ENCODE data around the gene APOBEC3G. TPM values are rescaled to one million over a fixed set of nuclear protein-coding genes. Genes with fewer than 3 reads are reported as not detected.
A peak's percentile ranks its signal among the peaks of the same experiment; 100 is the strongest.

APOBEC3G gene
- total and polyA plus RNA-seq, 2 of the 13 experiments (the other 11 are each of a cell fraction or from before 2014, with no cell fraction given): 3.2 to 4.1 TPM

GRCh38 chr22:39130892-39131855 lies 54.1 kb downstream of the APOBEC3G start:
- H2AFZ ChIP-seq (ENCODE audit: low read length): no peak overlapping the region
- peak; percentile 48 for FAIRE-seq
- no peaks in the 10 kb centered on the region for H3K36me3 ChIP-seq (replicated peaks in 1 of 2; ENCODE audit: control insufficient read depth in 1 of 2, insufficient read depth in 2 of 2, low read length in 2 of 2)
- H3K27me3 ChIP-seq (ENCODE audit: control insufficient read depth in 1 of 2, insufficient read depth in 2 of 2, low read length in 2 of 2): 0 out of 5 replicates have a peak, but pooled peaks cover 0 to 2% of the 10 kb centered on the region in 2 experiments
- 17% methylated on average over 19 of the region's 24 CpGs for WGBS (ENCODE audit: low lambda C conversion rate)
- no TSS peak for BruUV-seq (replicated peaks)
- ChIA-PET POLR2A (interaction anchor here (0.7 kb wide), 1 partner anchor 18 kb away, joined by 3 read pairs; no protein-coding TSS in a partner anchor), CTCF (ENCODE audit: low intra/inter-chr PET ratio, low total read pairs) (no interaction called here)
- no peak overlapping the region for H3K27ac ChIP-seq (ENCODE audit: extremely low read length, insufficient read depth, low read length)
- ATAC-seq: peak; percentile 49
- no peaks in the 10 kb centered on the region for H3K9me3 ChIP-seq (ENCODE audit: low read length)
- H4K20me1 ChIP-seq (ENCODE audit: insufficient read depth, low read length): no peaks in the 10 kb centered on the region
- peak; percentile 59 for DNase-seq (ENCODE audit: low spot score)
- H3K4me3 ChIP-seq (replicated peaks in 1 of 3; ENCODE audit: insufficient read depth in 1 of 3, low read depth in 2 of 3, low read length in 3 of 3): peak overlapping the region in 2 of 3 experiments; percentile 15 to 48; a peak in 3 of 6 replicates
- H3K9ac ChIP-seq (ENCODE audit: insufficient read depth, low read depth, low read length): peak overlapping the region; percentile 12; the same call in 1 of the 2 replicates
- peaks cover 48% of the 10 kb centered on the region for H3K4me1 ChIP-seq (ENCODE audit: insufficient read depth, low read length)
- no peaks in the 10 kb centered on the region for H3K79me2 ChIP-seq (ENCODE audit: insufficient read depth, low read length)
- in situ Hi-C loops (cut with HindIII; ENCODE audit: extremely low pct_ligation_motif_present, low pct_unique_long_range_greater_than_20kb): no loop called here
- intact Hi-C loops (cut with micrococcal nuclease; ENCODE audit: unreplicated experiment): no loop called here
- peak overlapping the region; percentile 69 for H3K4me2 ChIP-seq (ENCODE audit: low read depth, low read length)
- TF ChIP-seq BCL6 (CRISPR knock-in tag; IDR thresholded peaks at IDR 0.05) (peak; percentile 81), ZNF441 (CRISPR knock-in tag; IDR thresholded peaks at IDR 0.05; ENCODE audit: borderline replicate concordance) (no peak), SAP130 (CRISPR knock-in tag; IDR thresholded peaks at IDR 0.05; ENCODE audit: low read depth) (peak; percentile 27; the same call in 1 of the 2 replicates), FOXP1 (IDR thresholded peaks at IDR 0.05) (no peak), FOXP1 (CRISPR knock-in tag; IDR thresholded peaks at IDR 0.05) (no peak), ZNF639 (CRISPR knock-in tag; conservative IDR thresholded peaks at IDR 0.05) (no peak), HNF4A (CRISPR knock-in tag; IDR thresholded peaks at IDR 0.05) (peak; percentile 25; the same call in 1 of the 2 replicates), THAP8 (CRISPR knock-in tag; IDR thresholded peaks at IDR 0.05; ENCODE audit: borderline replicate concordance) (no peak), TFDP1 (CRISPR knock-in tag; IDR thresholded peaks at IDR 0.05; ENCODE audit: borderline replicate concordance) (peak; percentile 56; the same call in 1 of the 2 replicates), ZSCAN25 (CRISPR knock-in tag; IDR thresholded peaks at IDR 0.05) (no peak), ZNF768 (CRISPR knock-in tag; IDR thresholded peaks at IDR 0.05) (0 out of 2 replicates have a peak, but pooled peaks have one; percentile 19), ZNF687 (CRISPR knock-in tag; IDR thresholded peaks at IDR 0.05) (peak; percentile 63), KDM2A (CRISPR knock-in tag; IDR thresholded peaks at IDR 0.05; ENCODE audit: borderline replicate concordance, low read depth) (peak; percentile 47; the same call in 1 of the 2 replicates), ATF5 (CRISPR knock-in tag; IDR thresholded peaks at IDR 0.05; ENCODE audit: low read depth) (no peak), LCORL (IDR thresholded peaks at IDR 0.05) (no peak), LCORL (CRISPR knock-in tag; IDR thresholded peaks at IDR 0.05) (peak; percentile 38; the same call in 1 of the 2 replicates)

Data from HepG2 (cell line).